HepG2 (cell line): ENCODE results near the gene ABCB6. TPM values are rescaled to one million over a fixed set of nuclear protein-coding genes. Genes with fewer than 3 reads are reported as not detected.

Source experiments
- HNRNPUL1 ChIP-seq: fragments of 200-400 bp; formaldehyde crosslinking; IDR thresholded peaks from 2 replicates; pipeline ENCODE4 v1.6.1; 2017; ENCODE audit warnings: low read depth, mild to moderate bottlenecking, low read length, moderate library complexity
- PLRG1 ChIP-seq: fragments of 450-650 bp; conservative IDR thresholded peaks from 2 replicates; pipeline ENCODE4 v1.6.1; 2016
- SP5 ChIP-seq: IDR thresholded peaks from 2 replicates; pipeline ENCODE4 v1.6.1; 2016; ENCODE audit warnings: low read depth, borderline replicate concordance
- TOPORS ChIP-seq: sonication (generic); formaldehyde crosslinking; IDR thresholded peaks from 2 replicates; pipeline ENCODE4 v1.8.0; 2023; ENCODE audit warnings: mild to moderate bottlenecking, missing genetic modification reagents
- ZSCAN30 ChIP-seq: sonication (generic); formaldehyde crosslinking; IDR thresholded peaks from 2 replicates; pipeline ENCODE4 v1.5.0; 2020; ENCODE audit warnings: mild to moderate bottlenecking, missing genetic modification reagents
- polyA plus RNA-seq, 8 experiments: library from polyadenylated mRNA; depleted of rRNA in 3 of 8; stranded (reverse) in 7 of 8; unstranded in 1 of 8; fragments of >200 nt; fragmentation: Illumina TruSeq in 4 of 8; extraction: Trizol in 4 of 8; gene quantifications; 2 replicates each; pipeline versions ENCODE4 v1.2.1 to v1.2.3, GENCODE V29; 2011 to 2016; ENCODE audit warnings: low read depth in 4 of 8, missing spikeins in 1 of 8, mixed read lengths in 1 of 8; ENCODE audit not compliant: insufficient read depth in 1 of 8
- total RNA-seq, 5 experiments: library from RNA; depleted of rRNA; stranded (reverse); fragments of >200 nt; fragmentation: Illumina TruSeq; extraction: Trizol; gene quantifications; 2 replicates each; pipeline ENCODE4 v1.2.3, GENCODE V29; 2016; ENCODE audit warnings: low read depth in 1 of 5
- TF ChIP-seq, protein P1 (sequence below): sonication (generic); formaldehyde crosslinking; conservative IDR thresholded peaks from 2 replicates; pipeline ENCODE4 v1.4.0; 2020; ENCODE audit warnings: mild to moderate bottlenecking, missing genetic modification reagents, moderate library complexity
- TF ChIP-seq, protein P2 (sequence below): sonication (generic); formaldehyde crosslinking; IDR thresholded peaks from 2 replicates; pipeline ENCODE4 v1.5.1; 2020; ENCODE audit warnings: mild to moderate bottlenecking, missing genetic modification reagents, borderline replicate concordance
- TF ChIP-seq, protein P3 (sequence below): sonication (generic); formaldehyde crosslinking; conservative IDR thresholded peaks from 2 replicates; pipeline ENCODE4 v1.8.0; 2022; ENCODE audit warnings: mild to moderate bottlenecking, moderate library complexity, missing genetic modification reagents
- TF ChIP-seq, protein P4 (sequence below): sonication (generic); formaldehyde crosslinking; IDR thresholded peaks from 2 replicates; pipeline ENCODE4 v1.8.0; 2022; ENCODE audit warnings: missing genetic modification reagents, mild to moderate bottlenecking, borderline replicate concordance
- TF ChIP-seq, protein P5 (sequence below): IDR thresholded peaks from 2 replicates; pipeline ENCODE4 v1.6.1; 2016; ENCODE audit warnings: low read depth, missing genetic modification reagents, missing compliant biosample characterization

ABCB6 gene
- total and polyA plus RNA-seq, 2 of the 13 experiments (the other 11 are each of a cell fraction or from before 2014, with no cell fraction given), result 91.1 to 137 TPM

DNA sequence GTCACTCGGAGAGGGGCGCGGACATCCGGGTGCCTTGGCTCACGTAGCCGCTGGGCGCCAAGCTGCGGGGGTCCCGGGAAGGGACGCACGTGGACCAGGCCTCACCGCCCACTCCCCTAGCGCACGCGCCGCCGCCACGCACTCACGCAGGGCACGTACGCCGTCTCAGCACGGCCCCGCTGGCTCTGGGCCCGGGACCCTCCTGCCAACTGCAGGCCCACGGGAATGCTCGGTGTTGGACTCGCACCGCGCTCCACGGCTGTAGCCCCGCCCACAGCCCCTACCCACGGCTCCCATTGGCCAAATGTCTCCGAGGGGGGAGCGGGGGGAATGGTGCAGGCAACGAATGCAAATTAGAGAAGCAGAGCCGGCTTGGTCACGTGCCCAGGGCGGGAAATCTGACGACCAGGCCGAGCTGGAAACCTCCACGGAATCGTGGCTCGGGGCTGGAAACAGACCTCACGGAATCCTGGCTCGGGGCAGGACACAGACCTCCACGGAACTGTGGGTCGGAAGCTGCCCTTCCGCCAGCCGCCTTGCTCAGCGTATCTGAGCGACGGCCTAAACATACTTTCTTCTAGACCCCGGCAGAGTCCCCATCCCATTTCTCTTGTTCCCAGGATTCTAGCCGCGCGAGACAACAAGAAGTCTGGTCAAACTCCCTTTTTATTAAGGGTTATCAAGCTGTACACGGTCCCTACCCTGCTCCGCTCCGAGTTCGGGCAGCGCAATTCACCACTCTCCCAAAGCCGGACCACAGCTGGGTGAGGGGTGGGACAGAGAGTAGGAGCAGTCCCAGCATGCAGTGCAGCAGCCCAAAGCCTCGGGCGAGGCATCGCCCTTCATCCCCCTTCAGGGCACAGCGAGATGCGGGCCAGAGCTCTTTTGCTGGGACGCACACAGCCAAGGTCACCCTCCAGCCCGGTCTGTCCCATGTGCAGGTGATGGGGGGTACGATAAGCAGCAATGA lies at the start of gene ABCB6 (continued):
- TF ChIP-seq, protein P1, sequence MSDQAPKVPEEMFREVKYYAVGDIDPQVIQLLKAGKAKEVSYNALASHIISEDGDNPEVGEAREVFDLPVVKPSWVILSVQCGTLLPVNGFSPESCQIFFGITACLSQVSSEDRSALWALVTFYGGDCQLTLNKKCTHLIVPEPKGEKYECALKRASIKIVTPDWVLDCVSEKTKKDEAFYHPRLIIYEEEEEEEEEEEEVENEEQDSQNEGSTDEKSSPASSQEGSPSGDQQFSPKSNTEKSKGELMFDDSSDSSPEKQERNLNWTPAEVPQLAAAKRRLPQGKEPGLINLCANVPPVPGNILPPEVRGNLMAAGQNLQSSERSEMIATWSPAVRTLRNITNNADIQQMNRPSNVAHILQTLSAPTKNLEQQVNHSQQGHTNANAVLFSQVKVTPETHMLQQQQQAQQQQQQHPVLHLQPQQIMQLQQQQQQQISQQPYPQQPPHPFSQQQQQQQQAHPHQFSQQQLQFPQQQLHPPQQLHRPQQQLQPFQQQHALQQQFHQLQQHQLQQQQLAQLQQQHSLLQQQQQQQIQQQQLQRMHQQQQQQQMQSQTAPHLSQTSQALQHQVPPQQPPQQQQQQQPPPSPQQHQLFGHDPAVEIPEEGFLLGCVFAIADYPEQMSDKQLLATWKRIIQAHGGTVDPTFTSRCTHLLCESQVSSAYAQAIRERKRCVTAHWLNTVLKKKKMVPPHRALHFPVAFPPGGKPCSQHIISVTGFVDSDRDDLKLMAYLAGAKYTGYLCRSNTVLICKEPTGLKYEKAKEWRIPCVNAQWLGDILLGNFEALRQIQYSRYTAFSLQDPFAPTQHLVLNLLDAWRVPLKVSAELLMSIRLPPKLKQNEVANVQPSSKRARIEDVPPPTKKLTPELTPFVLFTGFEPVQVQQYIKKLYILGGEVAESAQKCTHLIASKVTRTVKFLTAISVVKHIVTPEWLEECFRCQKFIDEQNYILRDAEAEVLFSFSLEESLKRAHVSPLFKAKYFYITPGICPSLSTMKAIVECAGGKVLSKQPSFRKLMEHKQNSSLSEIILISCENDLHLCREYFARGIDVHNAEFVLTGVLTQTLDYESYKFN (CRISPR knock-in tag), result peak; percentile 48
- TF ChIP-seq, protein P2, sequence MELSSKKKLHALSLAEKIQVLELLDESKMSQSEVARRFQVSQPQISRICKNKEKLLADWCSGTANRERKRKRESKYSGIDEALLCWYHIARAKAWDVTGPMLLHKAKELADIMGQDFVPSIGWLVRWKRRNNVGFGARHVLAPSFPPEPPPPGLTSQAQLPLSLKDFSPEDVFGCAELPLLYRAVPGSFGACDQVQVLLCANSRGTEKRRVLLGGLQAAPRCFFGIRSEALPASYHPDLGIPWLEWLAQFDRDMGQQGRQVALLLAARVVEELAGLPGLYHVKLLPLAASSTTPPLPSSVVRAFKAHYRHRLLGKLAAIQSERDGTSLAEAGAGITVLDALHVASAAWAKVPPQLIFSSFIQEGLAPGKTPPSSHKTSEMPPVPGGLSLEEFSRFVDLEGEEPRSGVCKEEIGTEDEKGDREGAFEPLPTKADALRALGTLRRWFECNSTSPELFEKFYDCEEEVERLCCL (CRISPR knock-in tag), result 0 out of 2 replicates have a peak, but pooled peaks have one; percentile 41
- TF ChIP-seq TOPORS (CRISPR knock-in tag), result peak; percentile 95
- TF ChIP-seq PLRG1, result no peak
- TF ChIP-seq ZSCAN30 (CRISPR knock-in tag), result peak; percentile 82; the same call in 1 of the 2 replicates
- TF ChIP-seq, protein P3, sequence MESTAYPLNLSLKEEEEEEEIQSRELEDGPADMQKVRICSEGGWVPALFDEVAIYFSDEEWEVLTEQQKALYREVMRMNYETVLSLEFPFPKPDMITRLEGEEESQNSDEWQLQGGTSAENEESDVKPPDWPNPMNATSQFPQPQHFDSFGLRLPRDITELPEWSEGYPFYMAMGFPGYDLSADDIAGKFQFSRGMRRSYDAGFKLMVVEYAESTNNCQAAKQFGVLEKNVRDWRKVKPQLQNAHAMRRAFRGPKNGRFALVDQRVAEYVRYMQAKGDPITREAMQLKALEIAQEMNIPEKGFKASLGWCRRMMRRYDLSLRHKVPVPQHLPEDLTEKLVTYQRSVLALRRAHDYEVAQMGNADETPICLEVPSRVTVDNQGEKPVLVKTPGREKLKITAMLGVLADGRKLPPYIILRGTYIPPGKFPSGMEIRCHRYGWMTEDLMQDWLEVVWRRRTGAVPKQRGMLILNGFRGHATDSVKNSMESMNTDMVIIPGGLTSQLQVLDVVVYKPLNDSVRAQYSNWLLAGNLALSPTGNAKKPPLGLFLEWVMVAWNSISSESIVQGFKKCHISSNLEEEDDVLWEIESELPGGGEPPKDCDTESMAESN (CRISPR knock-in tag), result peak; percentile 94
- peak; percentile 75; the same call in 1 of the 2 replicates for TF ChIP-seq SP5 (CRISPR knock-in tag)
- no peak for TF ChIP-seq HNRNPUL1
- TF ChIP-seq, protein P4, sequence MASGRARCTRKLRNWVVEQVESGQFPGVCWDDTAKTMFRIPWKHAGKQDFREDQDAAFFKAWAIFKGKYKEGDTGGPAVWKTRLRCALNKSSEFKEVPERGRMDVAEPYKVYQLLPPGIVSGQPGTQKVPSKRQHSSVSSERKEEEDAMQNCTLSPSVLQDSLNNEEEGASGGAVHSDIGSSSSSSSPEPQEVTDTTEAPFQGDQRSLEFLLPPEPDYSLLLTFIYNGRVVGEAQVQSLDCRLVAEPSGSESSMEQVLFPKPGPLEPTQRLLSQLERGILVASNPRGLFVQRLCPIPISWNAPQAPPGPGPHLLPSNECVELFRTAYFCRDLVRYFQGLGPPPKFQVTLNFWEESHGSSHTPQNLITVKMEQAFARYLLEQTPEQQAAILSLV (CRISPR knock-in tag), result peak; percentile 97
- TF ChIP-seq, protein P5, sequence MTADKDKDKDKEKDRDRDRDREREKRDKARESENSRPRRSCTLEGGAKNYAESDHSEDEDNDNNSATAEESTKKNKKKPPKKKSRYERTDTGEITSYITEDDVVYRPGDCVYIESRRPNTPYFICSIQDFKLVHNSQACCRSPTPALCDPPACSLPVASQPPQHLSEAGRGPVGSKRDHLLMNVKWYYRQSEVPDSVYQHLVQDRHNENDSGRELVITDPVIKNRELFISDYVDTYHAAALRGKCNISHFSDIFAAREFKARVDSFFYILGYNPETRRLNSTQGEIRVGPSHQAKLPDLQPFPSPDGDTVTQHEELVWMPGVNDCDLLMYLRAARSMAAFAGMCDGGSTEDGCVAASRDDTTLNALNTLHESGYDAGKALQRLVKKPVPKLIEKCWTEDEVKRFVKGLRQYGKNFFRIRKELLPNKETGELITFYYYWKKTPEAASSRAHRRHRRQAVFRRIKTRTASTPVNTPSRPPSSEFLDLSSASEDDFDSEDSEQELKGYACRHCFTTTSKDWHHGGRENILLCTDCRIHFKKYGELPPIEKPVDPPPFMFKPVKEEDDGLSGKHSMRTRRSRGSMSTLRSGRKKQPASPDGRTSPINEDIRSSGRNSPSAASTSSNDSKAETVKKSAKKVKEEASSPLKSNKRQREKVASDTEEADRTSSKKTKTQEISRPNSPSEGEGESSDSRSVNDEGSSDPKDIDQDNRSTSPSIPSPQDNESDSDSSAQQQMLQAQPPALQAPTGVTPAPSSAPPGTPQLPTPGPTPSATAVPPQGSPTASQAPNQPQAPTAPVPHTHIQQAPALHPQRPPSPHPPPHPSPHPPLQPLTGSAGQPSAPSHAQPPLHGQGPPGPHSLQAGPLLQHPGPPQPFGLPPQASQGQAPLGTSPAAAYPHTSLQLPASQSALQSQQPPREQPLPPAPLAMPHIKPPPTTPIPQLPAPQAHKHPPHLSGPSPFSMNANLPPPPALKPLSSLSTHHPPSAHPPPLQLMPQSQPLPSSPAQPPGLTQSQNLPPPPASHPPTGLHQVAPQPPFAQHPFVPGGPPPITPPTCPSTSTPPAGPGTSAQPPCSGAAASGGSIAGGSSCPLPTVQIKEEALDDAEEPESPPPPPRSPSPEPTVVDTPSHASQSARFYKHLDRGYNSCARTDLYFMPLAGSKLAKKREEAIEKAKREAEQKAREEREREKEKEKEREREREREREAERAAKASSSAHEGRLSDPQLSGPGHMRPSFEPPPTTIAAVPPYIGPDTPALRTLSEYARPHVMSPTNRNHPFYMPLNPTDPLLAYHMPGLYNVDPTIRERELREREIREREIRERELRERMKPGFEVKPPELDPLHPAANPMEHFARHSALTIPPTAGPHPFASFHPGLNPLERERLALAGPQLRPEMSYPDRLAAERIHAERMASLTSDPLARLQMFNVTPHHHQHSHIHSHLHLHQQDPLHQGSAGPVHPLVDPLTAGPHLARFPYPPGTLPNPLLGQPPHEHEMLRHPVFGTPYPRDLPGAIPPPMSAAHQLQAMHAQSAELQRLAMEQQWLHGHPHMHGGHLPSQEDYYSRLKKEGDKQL (CRISPR knock-in tag), result peak; percentile 30; the same call in 1 of the 2 replicates
